ENCODE measurements around the gene CCDC177.
A peak's percentile ranks its signal among the peaks of the same experiment; 100 is the strongest.
"Not testable (repeated sequence)": the region's sequence is repeated elsewhere in the genome, so short reads cannot be mapped to it uniquely, and the experiment has no call there.

The CCDC177 gene

DNA sequence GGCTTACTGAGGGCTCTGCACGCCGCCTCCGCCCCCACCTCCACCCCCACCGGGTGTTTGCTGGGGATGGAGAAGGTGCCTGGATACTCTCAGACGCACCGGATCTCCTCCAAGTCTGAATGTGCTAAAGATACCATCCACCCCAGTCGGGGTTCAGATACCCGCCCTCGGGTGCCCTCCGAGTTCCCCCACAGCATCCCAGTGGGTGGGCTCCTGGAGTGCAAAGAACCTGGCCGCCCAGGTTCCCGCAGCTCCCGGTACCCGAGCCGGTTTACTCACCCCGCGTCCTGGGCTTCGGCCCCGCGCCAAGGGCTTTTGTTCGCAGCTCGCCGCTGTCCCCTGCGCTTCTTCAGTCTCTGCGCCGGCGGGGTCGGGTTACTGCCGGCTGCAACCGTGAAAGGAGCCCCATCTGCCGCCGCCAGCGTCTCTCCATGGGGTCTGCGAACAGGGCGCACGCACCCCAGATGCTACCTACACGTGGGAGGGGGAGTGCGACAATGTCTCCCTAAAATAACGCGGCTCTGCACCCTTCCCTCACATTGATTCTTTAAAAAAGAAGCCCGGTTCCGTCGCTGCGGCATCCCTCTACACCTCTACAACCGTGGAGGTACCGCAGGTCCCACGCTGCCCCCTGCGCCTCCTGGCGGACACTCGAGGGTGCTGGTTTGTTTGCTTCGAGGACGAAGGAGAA lies at the start of gene CCDC177:
Gene CCDC177 (minus strand): TSS at position 609 of the 691 bp plus-strand sequence. CDS start 1,249 bp downstream, outside the sequence.
- DNase-seq = peak; percentile 81

DNA sequence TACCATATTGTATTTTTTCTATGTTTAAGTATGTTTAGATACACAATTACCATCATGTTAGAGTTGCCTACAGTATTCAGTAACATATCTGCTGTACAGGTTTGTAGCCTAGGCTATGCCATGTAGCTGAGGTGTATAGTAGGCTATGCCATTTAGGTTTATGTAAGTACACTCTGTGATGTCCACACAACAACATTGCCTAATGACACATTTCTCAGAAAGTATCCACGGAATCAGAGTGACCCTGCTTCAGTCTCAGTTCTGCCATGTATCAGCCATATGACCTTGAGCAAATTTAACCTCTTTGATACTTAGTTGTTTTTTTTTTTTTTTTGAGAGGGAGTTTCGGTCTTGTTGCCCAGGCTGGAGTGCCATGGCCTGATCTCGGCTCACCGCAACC lies 49.5 kb upstream of the CCDC177 start:
- no peak for DNase-seq

DNA sequence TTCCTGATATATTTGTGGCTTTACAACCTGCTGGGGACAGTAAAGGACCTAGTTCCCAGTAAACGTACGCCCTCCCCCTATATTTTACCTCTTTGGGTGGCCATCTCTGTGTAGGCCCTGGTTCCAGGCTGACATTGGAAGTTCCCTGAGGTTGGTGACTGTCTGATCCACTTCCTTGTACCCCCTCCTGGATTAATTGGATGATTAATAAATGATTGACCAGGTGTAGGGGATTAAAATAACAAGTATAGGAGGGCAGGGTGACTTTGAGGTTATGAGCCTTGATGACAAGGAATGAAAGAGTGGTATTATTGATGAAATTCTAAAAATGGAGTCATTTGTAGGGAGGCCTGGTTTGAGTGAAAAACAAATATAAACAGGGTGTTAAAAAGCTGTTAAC lies 46.3 kb upstream of the CCDC177 start:
- no peak for DNase-seq

DNA sequence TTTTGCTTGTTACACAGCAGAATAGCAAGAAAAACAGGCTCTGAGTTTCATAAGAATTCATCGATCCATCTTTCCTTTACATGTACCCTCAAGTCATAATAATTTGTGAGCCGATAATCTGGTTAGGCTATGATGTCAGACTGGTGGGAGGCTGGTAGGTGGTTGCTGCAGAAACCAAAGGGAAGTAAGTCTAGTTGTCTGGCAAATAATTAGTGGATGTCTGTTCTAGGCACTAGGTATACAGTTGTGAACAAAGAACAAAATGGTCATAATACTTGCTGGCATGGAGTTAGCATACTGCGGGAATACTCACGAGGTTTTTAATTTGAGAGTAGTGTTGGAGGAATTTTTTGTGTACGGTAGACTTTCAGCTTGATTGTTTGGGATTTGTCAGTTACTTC lies 45.5 kb upstream of the CCDC177 start:
- DNase-seq = no peak

DNA sequence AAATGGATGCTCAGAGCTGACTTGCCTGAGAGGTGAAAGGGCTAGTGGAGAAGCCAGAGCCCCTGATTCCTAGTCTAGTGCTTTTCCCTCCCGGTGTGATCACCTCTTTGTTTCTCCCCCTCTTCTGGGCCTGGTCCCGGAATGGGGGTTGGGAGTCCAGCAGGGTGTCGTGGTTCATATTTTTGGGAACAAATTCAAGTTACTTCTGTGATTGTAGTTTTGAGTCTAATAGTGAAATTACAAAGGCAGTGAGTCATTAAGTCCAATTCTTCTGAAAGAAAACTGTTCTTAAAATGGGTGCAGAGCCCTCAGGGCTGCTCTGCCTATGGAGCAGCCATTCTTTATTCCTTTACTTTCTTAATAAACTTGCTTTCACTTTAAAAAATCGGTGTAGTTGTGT lies 44.3 kb upstream of the CCDC177 start:
- no peak for DNase-seq

DNA sequence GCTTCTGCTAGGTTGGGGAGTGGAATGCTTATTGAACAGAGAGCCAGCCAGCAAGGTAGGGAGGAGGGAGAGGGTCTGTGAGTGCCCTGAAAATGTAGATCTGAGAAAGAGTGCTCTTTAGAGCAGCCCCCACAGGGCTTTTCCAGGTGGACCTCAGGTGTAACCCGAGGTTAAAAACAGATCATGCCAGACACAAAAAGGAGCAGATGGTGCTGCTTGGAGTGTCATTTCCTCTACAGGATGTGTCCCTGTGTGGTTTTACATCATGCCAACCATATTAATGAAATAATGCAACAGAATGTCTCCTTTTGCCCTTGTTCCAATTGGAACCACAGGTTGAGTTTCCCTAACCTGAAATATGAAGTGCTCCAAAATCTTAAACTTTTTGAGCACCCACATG lies 43.1 kb upstream of the CCDC177 start:
- DNase-seq = no peak

DNA sequence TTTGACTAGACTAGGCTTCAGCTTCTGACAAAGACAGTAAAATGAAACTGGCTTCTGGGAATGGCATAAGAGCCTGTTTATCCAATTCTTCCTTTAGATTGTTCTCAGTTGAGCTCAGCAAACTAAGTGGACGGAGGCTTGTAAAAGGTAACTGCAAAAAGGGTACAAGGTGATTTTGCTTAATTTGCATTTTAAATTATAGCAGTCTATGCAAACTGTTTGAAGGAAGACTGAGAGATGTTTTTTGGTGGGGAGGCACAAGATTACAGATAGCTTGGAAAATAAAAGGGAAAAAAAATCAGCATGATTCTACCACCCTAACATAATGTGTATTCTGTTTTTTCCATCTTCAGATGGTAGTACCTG lies 41.7 kb upstream of the CCDC177 start:
- DNase-seq = no peak

DNA sequence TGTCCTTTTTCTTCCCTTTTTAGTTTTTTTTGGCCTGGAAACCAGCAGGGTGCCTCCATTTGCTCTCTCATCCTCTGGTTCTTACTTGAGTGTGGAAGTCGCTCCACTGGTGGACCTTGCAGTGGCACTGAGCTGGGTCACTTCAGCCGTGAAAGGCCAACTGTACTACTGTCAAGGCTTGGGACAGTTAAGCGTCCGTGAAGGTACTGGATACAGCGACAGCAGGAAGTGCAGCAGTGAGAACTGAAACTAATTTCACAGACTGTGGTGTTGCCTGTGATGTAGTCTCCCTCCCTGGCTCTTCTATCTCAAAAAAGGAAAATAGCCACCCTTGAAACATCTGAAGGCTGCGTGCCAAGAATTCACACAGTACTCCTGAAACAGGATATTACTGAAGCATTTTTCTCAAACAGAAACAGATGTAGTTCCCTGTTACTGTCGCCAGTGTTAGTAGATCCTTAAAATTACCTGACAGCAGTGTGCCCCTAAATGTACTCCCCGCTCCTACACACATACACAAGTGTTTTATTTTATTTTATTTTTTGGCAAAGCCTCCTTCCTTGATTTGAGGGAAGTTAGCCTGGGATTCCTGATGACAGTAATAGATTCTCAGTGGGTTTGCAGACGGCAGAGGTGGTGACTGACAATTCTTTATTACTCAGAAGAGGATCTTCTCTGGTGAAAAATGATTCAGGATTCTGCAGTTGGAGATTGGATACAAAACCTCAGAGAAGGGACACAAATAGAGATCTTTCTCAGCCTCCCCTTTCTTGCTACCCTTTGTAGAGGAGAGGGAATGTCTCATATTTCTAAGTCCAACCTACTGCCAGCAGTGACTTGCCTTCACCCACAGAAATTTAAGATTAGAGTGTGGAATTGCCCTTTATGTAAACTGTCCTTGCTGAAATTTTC lies 41.1 kb upstream of the CCDC177 start:
- DNase-seq = peak; percentile 12

DNA sequence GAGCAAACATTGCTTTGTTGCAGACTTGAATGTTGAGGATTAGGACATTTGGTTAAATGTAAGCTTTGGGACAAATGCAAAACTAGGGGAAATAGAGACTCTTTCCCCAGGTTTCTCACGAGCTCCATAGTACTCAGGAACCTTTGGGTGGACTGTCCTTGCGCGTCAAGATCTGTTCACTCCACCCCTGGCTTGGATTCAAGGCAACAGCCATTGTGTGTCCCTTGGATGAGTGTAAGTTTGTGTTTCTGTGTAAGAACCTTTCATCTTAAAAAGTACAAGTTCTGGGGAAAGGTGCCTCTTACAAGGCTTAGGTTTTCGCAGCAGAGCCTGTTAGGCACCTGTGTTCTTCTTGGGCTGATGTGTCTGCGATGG lies 40.4 kb upstream of the CCDC177 start:
- no peak for DNase-seq

DNA sequence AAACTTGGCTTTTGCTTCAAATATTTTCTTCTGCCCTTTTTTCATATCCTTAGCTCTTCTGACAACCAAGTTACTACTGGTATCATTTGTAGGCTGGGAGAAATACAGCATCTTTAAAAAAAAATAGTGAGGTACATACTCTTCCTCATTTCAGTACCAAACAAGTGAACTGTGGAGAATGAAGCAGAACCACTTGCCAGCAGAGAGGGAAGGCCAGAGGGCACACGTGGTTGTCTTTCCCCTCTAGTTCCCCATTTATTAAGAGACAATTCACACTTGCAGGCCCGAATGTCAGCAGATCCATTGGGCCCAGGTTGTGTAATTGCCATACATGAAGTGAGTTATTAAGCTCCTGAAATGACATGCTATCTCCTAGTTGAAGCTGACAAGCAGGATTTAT lies 39.9 kb upstream of the CCDC177 start:
- peak; percentile 22 for DNase-seq

DNA sequence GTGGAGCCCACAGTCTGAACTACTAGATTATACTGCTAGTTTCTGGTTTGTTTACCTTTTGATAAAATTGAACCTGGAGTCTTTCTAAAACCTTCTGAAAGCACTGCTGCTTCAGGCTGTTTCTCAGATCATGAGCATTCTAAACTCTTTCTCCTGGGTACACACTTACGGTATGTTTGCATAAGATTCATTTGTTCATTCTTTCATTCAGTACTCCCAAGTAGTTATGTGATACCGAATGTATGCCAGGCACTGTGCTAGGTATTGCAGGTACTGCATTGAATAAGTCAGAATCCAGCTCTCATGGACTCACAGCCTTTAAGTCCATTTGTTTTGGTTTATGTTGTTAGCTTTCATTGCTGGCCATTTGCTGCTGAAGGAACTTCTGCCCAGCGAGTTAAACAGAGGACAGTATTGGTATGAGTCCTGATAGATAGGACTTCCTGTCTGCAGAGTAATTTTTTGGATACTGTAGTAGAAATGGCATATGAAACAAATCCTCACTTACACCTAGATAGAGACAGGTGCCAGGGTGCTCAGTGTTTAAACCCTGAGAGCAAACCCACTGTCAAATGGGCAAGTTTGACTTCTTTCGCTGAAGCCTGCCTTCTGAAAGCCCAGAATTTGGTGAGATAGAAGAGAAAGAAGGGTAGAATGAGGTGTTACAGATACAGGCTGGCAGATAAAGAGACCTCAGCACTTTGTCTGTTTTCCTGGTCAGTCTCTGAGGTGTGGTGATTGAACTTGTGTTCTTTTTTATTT lies 38.8 kb upstream of the CCDC177 start:
- no peak for DNase-seq

DNA sequence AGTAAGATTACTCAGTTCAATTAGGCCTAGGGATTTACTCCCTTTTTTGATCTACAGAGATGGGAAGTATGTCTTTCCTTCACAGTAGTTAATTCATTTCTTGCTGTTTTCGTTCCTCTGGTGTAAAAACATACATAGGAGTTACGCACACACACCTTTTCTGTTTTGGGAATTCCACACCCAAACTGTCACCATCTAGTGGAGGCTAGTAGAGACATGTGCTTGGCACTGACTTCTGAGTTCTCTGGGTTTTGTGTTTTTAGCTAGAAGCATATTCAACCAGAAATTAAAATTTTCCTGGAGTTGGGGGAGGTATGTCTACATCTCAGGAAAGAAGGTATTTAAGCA lies 38.1 kb upstream of the CCDC177 start:
- no peak for DNase-seq

DNA sequence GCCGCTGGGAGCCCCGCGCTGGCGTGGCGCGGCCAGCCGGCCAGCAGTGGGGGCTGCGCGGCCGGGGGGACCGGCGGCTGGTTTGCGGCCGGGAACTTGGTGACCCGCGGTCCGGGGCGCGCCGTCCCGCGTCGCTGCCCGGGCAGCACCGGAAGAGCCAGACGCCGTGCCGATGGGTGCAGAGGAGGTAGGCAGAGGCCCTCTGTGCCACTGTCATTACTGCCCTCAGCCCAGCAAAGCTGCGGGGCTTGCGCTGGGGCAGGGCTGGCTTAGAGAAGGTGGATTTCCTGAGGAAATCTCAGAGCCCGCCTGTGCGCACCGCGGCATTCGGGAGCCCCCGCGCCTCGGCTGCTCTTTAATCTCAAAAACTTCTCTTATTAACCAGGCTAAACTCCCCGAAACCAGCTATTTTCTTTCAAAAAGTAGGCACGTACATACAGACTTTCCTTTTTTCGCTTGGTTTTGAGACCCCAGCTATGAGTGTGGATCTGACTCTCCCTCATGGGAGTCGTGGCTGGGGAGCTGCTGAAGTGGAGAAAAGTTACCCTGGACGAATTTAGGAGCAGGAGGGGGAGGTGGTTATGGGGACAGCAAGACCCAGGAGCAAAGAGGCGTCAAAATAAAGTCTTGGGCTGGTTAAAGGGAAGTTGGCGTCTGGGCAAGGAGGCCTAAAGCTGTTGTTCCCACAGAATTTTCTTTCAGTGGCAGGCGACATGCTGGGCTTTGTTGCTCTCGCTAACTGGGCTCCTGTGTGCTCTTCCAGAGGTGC lies 37.5 kb upstream of the CCDC177 start:
- peak; percentile 17 for DNase-seq

DNA sequence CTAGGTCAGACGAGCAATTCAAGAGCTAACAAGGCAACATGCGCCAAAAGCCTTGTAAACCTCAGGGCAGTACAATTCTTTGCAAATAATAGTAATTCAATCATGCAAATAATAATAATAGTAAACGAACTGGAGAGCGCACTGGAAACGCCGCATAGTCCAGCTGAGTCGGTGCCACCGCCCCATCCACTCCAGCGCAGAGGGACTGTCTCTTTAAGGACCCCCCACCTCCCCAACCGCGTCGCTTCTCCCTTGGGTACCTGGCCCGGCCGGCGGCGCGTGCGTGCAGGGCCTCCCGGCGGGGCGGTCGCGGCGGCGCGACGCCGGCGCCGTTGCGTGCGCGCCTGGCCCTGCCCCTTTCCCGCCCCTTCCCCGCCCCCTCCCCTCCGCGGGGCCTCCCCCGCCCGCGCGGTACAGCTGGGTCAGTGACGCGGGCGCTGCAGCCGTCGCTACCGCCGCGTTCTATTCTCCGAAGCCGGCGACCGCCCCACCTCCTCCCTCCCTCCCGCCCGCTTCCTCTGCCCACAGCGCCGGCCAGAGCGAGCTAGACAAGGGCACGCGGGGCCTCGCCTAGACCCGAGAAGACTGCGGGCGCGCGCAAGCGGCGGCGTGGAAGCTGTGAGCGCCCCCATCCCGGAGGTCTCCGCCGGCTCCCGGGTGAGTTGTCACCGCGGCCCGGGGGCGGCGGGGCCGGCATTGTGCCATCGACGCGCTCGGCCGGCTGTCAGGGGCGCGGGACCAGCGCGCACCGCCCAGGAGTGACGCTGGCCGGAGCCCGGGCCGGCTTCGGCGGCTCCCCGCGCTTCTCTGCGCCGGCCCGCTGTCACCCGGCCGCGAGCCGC lies 36.7 kb upstream of the CCDC177 start, which contains the start of gene SUSD6:
Gene SUSD6 (plus strand): TSS at position 425 of the 842 bp plus-strand sequence. CDS start 46,997 bp downstream, outside the sequence.
- DNase-seq = peak; percentile 77

DNA sequence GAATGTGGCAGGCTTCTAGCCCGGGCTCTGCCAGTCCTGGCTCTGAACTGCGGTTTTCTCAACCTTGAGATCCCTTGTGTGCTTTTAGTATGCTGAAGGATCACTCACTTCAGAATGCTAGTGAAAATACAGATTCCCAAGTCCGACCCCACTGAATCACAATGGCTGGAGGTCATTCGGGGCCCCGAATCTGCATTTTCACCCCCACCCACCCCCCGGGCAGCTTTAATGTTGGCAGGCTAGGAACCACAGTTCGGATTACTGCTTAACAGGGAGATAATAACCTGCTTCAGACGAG lies 36.2 kb upstream of the CCDC177 start:
- no peak for DNase-seq

DNA sequence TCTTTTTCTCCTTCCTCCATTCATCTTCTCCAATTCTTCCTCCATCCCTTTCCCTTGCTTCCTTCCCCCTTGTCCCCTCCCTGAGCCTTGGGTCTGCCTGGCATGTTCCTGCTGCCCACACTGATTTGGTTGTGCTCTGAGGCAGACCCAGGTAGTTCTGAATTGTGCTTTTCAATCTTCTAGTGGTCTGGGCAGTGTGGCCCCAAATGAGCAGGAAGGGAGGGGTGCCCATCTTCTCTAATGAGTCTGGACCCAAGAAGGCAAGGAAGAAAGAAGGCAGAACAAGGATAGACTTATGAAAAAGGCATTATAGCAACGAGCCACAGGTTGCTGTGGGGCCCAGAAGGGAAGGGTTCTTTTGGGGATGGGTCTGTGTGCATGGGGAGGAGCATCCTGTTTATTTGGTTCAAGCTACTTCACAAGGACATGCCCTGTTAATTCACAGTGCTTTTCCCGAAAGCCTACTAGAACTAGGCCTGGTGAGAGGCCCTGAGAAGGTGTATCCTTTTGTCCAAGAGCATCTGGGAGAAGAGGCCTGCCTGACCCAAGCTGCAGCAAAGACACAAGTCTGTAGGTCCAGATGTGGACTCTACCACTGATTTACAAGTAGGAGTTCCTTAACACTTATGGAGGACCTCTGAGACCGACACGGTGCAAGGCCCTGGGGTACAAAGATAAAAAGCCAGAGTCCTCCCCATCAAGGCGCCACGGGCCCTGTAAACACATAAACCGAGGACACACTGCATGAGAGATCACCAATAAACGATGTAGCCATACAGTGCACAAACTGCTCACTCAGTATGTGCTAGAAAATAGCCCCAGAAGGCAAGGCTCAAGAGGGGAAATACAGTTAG lies 35.6 kb upstream of the CCDC177 start:
- no peak for DNase-seq

DNA sequence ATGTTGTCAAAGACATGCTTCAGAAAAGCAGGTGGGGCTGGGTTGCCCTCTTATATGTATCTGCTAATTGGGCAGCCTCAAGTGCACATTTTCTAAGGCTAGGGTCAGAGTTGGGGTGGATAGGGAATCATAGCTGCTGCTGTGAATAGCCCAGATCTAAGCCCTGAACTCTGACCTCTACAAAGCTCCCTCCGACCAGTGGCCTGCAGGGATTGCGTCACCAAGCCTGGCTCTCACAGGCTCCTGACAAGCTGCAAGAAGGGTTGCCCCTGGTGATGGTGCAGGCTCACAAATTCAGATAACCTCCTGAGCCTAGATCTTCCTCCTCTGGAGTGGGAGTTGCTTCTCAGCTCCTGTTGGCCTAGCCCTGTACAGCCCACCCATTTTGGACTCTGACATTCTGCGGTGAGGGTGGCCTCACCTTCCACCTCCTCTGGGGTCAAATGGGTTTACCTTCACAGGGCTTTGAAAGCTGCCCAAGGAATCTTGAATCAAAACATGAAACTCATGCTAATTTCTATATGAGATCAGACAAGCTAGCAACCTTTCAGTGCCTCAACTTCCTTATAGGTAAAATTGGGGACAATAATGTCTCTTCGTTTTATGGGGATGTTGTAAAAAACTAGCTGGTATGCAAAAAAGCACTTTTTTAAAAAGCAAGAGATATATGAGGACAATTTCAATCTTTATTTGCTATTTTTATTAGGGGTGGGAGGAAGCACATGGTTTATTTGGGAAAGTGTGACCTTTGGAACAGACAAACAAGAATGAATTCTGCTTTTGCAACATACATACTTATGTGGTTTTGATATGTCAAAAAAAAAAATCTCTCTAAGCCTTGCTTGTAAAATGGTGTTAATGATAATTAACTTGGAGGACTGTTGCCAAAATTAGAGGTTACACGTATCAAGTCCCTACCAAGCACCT lies 31.9 kb upstream of the CCDC177 start:
- DNase-seq = no peak

DNA sequence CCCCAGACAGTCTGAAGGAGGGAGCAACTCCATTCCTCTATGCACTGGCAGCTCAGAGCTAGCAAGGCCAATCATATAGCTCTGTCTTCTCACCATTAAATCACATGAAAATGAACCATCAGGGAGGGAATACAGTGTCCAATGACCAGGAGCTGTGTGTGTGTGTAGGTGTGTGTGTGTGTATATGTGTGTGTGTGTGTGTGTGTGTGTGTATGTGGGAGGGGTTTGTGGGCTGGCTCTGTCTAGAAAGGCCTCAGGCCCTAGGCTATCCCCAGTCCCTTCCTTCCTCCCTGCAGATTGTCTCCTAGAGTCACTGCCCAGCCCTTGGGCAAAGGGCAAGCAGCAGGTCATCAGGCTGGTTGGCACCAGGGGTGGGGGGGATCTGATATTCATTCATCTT lies 31.1 kb upstream of the CCDC177 start:
- DNase-seq = no peak

DNA sequence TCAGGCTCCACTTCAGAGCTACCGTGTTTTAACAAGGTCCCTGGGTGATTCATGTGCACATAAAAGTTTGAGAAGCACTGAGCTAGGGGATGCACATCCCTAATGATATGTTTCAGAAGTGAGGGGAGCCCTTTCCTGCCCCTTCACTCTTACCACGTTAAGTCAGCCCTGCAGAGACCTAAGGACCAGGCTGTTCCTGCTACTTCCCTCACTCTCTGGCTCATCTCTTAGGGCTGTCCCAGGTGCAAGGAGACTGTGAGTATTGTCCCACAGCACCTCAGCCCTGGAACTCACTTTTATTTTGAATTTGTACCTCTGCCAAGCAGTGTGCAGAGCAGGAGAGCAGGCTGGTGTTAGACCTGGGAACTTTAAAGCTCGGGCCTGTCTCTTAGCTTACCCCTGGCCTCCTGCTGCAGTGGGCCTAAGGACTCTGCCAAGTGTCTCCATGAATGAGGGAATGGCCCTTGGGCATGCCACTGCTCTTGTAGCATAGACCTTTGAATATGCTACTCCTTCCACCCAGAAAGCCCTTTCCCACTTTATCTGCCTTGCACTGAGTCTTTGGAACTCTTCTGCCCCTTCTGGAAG lies 25.7 kb upstream of the CCDC177 start:
- DNase-seq = no peak

DNA sequence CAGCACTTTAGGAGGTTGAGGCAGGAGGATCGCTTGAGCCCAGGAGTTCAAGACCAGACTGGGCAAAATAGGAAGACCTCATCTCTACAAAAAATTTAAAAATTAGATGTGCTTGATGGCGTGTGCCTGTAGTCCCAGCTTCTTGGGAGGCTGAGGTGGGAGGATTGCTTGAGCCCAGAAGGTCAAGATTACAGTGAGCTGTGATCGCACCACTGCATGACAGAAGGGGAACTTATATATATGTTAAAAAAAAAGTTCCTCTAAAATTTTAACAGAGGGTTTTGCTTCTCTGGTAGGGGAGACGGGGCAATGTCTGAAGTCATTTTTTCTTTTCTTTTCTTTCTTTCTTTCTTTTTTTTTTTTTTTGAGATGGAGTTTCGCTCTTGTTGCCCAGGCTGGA lies 24.8 kb upstream of the CCDC177 start:
- DNase-seq = not testable (repeated sequence)
